Mammary epithelial cell (primary cell): ENCODE data around the gene ADAM11.

ENCODE experiments used
- CTCF ChIP-seq, 2 donors: IDR thresholded peaks in 1 of 2; conservative IDR thresholded peaks in 1 of 2; 2 replicates each; pipeline ENCODE4 v1.5.1; 2011 to 2012; ENCODE audit warnings: inconsistent platforms in 2 of 2, low read length in 2 of 2, mild to moderate bottlenecking in 2 of 2, control low read depth in 1 of 2, low read depth in 1 of 2; ENCODE audit not compliant: insufficient read depth in 1 of 2; ENCODE audit errors: extremely low read depth in 1 of 2
- EZH2 ChIP-seq: IDR thresholded peaks from 2 replicates; pipeline ENCODE4 v1.6.1; 2012; ENCODE audit warnings: low read length, inconsistent platforms, borderline replicate concordance

- TF ChIP-seq CTCF (conservative IDR thresholded peaks at IDR 0.05 in 1 of 2, IDR thresholded peaks at IDR 0.05 in 1 of 2; ENCODE audit: extremely low read depth in 1 of 2, insufficient read depth in 1 of 2, low read depth in 1 of 2, low read length in 2 of 2) = no peak
- TF ChIP-seq EZH2 = no peak
These were observed 70.2 kb downstream of the ADAM11 start for GRCh38 chr17:44828919-44829522.
